CD4-positive, alpha-beta T cell treated with Interferon alpha-2 for 1 hour (primary cell): Measurements from ENCODE around the gene BBS7.

Source experiments
- DNase-seq, 2 donors: peaks; one replicate each; pipeline ENCODE4 v3.0.0-alpha.2; 2020 to 2022

BBS7 gene

GRCh38 chr4:121789960-121790829, 80.1 kb downstream of the BBS7 start:
- DNase-seq, result no peak

- DNase-seq, result no peak
These were observed 80.8 kb downstream of the BBS7 start for GRCh38 chr4:121789455-121789854.

GRCh38 chr4:121788896-121789295, 81.4 kb downstream of the BBS7 start:
- no peak for DNase-seq

GRCh38 chr4:121786221-121786620, 84.1 kb downstream of the BBS7 start:
- no peak for DNase-seq

GRCh38 chr4:121785479-121785878, 84.8 kb downstream of the BBS7 start:
- DNase-seq, result no peak

GRCh38 chr4:121784975-121785374, 85.3 kb downstream of the BBS7 start:
- no peak for DNase-seq

GRCh38 chr4:121784401-121784800, 85.9 kb downstream of the BBS7 start:
- DNase-seq, result no peak

GRCh38 chr4:121783210-121783609, 87.1 kb downstream of the BBS7 start:
- DNase-seq, result no peak

GRCh38 chr4:121778991-121779628, 91.2 kb downstream of the BBS7 start:
- DNase-seq, result no peak

GRCh38 chr4:121777625-121778024, 92.6 kb downstream of the BBS7 start:
- no peak for DNase-seq

GRCh38 chr4:121776610-121777401, 93.5 kb downstream of the BBS7 start:
- no peak for DNase-seq
